ENCODE data around the gene COLEC11.

DNA sequence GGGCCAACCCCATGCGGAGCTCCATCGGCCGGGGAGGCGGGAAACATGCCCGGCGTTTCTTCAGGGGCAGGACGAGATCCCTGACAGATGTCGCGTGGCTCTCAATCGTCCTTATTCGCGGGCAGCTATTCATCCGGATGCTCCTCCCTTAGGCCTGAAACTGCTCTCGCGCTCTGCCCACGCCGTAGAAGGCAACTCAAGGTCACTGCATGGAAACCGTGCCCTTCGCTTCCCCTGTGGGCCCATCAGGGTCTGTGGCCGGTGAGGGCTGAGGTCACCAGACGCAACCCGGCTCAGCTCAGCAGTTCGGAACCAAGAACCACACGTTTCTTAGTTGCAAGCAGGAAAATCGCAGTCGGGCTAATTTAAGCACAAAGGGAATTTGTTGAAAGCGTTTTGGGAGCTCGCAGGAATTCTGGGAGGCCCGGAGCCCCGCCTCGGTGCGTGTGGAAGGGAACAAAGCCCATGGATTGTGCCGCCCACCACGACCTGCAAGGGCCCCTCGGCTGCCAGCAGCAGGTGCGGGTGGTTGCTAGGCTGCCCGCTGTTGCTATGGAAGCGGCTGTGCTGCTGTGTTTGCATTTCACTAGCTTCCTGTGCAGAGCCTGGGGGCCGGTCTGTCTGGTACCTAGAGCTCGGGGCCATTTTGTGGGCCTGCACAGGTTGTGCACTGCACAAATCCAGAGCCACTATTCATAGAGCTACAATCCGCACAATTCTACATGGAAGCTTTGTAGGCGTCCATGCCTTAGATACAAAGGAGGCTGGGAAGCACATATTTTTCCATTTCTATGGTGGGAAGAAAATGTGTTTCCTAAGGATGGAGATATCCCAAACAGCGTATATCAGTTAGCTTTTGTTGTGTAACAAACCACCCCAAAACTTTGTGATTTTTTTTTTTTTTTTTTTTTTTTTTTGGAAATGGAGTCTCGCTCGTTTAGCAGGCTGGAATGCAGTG is 57.1 kb downstream of the COLEC11 start:
- TF ChIP-seq, protein P1, sequence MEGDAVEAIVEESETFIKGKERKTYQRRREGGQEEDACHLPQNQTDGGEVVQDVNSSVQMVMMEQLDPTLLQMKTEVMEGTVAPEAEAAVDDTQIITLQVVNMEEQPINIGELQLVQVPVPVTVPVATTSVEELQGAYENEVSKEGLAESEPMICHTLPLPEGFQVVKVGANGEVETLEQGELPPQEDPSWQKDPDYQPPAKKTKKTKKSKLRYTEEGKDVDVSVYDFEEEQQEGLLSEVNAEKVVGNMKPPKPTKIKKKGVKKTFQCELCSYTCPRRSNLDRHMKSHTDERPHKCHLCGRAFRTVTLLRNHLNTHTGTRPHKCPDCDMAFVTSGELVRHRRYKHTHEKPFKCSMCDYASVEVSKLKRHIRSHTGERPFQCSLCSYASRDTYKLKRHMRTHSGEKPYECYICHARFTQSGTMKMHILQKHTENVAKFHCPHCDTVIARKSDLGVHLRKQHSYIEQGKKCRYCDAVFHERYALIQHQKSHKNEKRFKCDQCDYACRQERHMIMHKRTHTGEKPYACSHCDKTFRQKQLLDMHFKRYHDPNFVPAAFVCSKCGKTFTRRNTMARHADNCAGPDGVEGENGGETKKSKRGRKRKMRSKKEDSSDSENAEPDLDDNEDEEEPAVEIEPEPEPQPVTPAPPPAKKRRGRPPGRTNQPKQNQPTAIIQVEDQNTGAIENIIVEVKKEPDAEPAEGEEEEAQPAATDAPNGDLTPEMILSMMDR (IDR thresholded peaks at IDR 0.05) = no peak
- no peak for TF ChIP-seq POLR2A (IDR thresholded peaks at IDR 0.05)
